PC-3 (cell line): ENCODE data around the gene MBD3.

Experiments
- EZH2 ChIP-seq: fragments of 300-600 bp; sonication (generic); IDR thresholded peaks from one replicate; pipeline ENCODE4 v1.6.1; 2017; ENCODE audit warnings: antibody characterized with exemption, mild to moderate bottlenecking, low read length; ENCODE audit not compliant: unreplicated experiment
- EZH2phosphoT487 ChIP-seq: fragments of 300-600 bp; sonication (generic); IDR thresholded peaks from 2 replicates; pipeline ENCODE4 v1.6.1; 2018; ENCODE audit warnings: mild to moderate bottlenecking, antibody characterized with exemption, low read length, borderline replicate concordance
- TF ChIP-seq, protein P1 (sequence below): fragments of 300-600 bp; sonication (generic); conservative IDR thresholded peaks from 2 replicates; pipeline ENCODE4 v1.5.1; 2017; ENCODE audit warnings: antibody characterized with exemption, low read depth, mild to moderate bottlenecking, low read length

DNA sequence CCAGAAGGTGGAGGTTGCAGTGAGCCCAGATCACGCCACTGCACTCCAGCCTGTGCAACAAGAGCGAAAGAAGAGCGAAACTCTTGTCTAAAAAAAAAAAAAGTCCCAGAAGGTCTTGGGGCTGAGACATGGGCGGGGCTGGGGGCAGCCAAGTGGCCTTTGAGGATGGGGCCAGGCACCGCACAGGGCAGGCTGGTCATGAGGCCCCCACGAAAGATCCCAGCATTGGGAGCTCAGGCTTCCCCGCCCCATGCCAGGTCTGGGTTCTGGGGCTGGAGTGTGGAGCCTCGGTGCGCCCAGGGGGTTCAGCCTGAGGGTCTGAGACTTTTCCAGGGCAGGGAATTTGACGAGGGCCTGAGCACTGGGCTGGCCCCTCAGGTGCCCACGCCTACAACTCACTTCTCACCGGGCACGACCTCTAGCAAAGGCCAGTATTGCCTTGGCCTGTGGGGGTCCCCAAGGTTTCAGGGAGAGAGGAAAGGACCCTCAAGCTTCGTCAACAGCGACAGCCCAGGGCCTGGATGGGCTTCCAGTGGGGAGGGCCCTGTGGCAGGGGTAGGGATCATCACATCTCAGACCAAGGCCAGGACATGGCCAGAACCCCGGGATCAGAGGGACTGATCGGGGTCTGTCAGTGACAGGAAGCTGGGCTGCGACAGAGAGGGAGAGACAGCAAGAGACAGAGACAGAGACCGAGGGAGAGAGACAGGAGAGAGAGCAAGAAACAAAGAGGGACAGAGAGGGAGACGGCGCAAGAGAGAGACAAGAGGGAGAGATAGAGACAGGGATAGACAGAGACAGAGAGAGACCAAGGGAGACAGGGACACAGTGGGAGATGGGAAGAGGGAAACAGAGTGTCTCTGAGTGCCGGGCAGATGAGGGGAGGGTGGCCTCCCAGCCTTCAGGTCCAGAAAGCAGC lies 17.1 kb downstream of the MBD3 start:
- TF ChIP-seq, protein P1, sequence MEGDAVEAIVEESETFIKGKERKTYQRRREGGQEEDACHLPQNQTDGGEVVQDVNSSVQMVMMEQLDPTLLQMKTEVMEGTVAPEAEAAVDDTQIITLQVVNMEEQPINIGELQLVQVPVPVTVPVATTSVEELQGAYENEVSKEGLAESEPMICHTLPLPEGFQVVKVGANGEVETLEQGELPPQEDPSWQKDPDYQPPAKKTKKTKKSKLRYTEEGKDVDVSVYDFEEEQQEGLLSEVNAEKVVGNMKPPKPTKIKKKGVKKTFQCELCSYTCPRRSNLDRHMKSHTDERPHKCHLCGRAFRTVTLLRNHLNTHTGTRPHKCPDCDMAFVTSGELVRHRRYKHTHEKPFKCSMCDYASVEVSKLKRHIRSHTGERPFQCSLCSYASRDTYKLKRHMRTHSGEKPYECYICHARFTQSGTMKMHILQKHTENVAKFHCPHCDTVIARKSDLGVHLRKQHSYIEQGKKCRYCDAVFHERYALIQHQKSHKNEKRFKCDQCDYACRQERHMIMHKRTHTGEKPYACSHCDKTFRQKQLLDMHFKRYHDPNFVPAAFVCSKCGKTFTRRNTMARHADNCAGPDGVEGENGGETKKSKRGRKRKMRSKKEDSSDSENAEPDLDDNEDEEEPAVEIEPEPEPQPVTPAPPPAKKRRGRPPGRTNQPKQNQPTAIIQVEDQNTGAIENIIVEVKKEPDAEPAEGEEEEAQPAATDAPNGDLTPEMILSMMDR, result no peak
- TF ChIP-seq EZH2 (no peak), EZH2phosphoT487 (no peak)
